GM18858 (cell line): Measurements from ENCODE around the gene TBC1D1.

Experiments
- ATAC-seq: cut with Tn5 transposase; IDR thresholded peaks from one replicate; pipeline ENCODE4 v1.9.1; 2021; ENCODE audit not compliant: unreplicated experiment

Gene TBC1D1

GRCh38 chr4:38075370-38076152 lies 184.7 kb downstream of the TBC1D1 start:
- ATAC-seq: no peak

GRCh38 chr4:38076153-38076669 lies 185.3 kb downstream of the TBC1D1 start:
- ATAC-seq: no peak

GRCh38 chr4:38077791-38078489 lies 187.1 kb downstream of the TBC1D1 start:
- ATAC-seq: no peak

GRCh38 chr4:38078590-38079421 lies 187.9 kb downstream of the TBC1D1 start:
- ATAC-seq: no peak

- ATAC-seq: no peak
Observed at GRCh38 chr4:38080061-38080974, 189.4 kb downstream of the TBC1D1 start.

GRCh38 chr4:38082021-38082420 lies 191.1 kb downstream of the TBC1D1 start:
- no peak for ATAC-seq

- ATAC-seq: no peak
Observed at GRCh38 chr4:38082424-38083385, 191.8 kb downstream of the TBC1D1 start.

- ATAC-seq: no peak
Observed at GRCh38 chr4:38084877-38085711, 194.2 kb downstream of the TBC1D1 start.

- no peak for ATAC-seq
Observed at GRCh38 chr4:38085751-38086150, 194.9 kb downstream of the TBC1D1 start.

- ATAC-seq: no peak
Observed at GRCh38 chr4:38086151-38086848, 195.4 kb downstream of the TBC1D1 start.

- ATAC-seq: no peak
Observed at GRCh38 chr4:38086849-38087226, 196.0 kb downstream of the TBC1D1 start.

GRCh38 chr4:38088321-38088720 lies 197.4 kb downstream of the TBC1D1 start:
- no peak for ATAC-seq

- no peak for ATAC-seq
Observed at GRCh38 chr4:38089961-38090360, 199.1 kb downstream of the TBC1D1 start.

GRCh38 chr4:38090455-38091246 lies 199.8 kb downstream of the TBC1D1 start:
- no peak for ATAC-seq

- ATAC-seq: no peak
Observed at GRCh38 chr4:38091636-38092035, 200.8 kb downstream of the TBC1D1 start.

- no peak for ATAC-seq
Observed at GRCh38 chr4:38092701-38093100, 201.8 kb downstream of the TBC1D1 start.

GRCh38 chr4:38094419-38094818 lies 203.5 kb downstream of the TBC1D1 start:
- ATAC-seq: no peak
